H9 (cell line): Measurements from ENCODE around the gene CAMK2B. TPM values are rescaled to one million over a fixed set of nuclear protein-coding genes. Genes with fewer than 3 reads are reported as not detected.

Experiments
- DNase-seq: peaks from one replicate; pipeline ENCODE4 v3.0.0-alpha.2; 2017
- H2AFZ ChIP-seq: one replicate; pipeline ENCODE4 v1.6.1; 2013; ENCODE audit warnings: mild to moderate bottlenecking, low read length, control low read depth, moderate library complexity
- H2AK5ac ChIP-seq: 2 replicates; pipeline ENCODE4 v1.6.1; 2013; ENCODE audit warnings: low read length, control low read depth, mixed read lengths; ENCODE audit not compliant: insufficient read length
- H2BK120ac ChIP-seq: one replicate; pipeline ENCODE4 v1.6.1; 2013; ENCODE audit warnings: low read depth, mild to moderate bottlenecking, low read length, control low read depth, inconsistent platforms; ENCODE audit not compliant: poor library complexity, severe bottlenecking
- H2BK12ac ChIP-seq: 2 replicates; pipeline ENCODE4 v1.6.1; 2013; ENCODE audit warnings: low read length, control low read depth, mixed read lengths, low read depth; ENCODE audit not compliant: insufficient read length
- H2BK15ac ChIP-seq: 2 replicates; pipeline ENCODE4 v1.6.1; 2013; ENCODE audit warnings: low read depth, low read length, control low read depth
- H2BK20ac ChIP-seq: one replicate; pipeline ENCODE4 v1.6.1; 2013; ENCODE audit warnings: low read depth, mild to moderate bottlenecking, low read length, control low read depth, inconsistent platforms; ENCODE audit not compliant: poor library complexity, severe bottlenecking
- H2BK5ac ChIP-seq: 2 replicates; pipeline ENCODE4 v1.6.1; 2013; ENCODE audit warnings: low read length, control low read depth, mixed read lengths; ENCODE audit not compliant: insufficient read length
- H3K14ac ChIP-seq: 2 replicates; pipeline ENCODE4 v1.6.1; 2013; ENCODE audit warnings: low read length, control low read depth; ENCODE audit not compliant: insufficient read depth
- H3K18ac ChIP-seq: 2 replicates; pipeline ENCODE4 v1.6.1; 2013; ENCODE audit warnings: low read depth, mild to moderate bottlenecking, mixed read lengths, low read length, control low read depth; ENCODE audit not compliant: insufficient read length
- H3K23ac ChIP-seq: 2 replicates; pipeline ENCODE4 v1.6.1; 2013; ENCODE audit warnings: low read length, control low read depth, mixed read lengths, low read depth; ENCODE audit not compliant: insufficient read length
- H3K23me2 ChIP-seq: 2 replicates; pipeline ENCODE4 v1.6.1; 2013; ENCODE audit warnings: low read depth, mild to moderate bottlenecking, mixed read lengths, low read length, control low read depth; ENCODE audit not compliant: insufficient read length, poor library complexity, severe bottlenecking
- H3K27ac ChIP-seq: 2 replicates; pipeline ENCODE4 v1.5.1; 2013; ENCODE audit warnings: low read length, control low read depth, mixed read lengths, low read depth; ENCODE audit not compliant: insufficient read length
- H3K27me3 ChIP-seq: 2 replicates; pipeline ENCODE4 v1.6.1; 2013; ENCODE audit warnings: low read length, control low read depth, inconsistent platforms; ENCODE audit not compliant: insufficient read depth
- H3K4ac ChIP-seq: 2 replicates; pipeline ENCODE4 v1.6.1; 2013; ENCODE audit warnings: low read depth, mild to moderate bottlenecking, control low read depth, inconsistent platforms, low read length, moderate library complexity
- H3K4me1 ChIP-seq: 2 replicates; pipeline ENCODE4 v1.6.1; 2013; ENCODE audit warnings: low read length, control low read depth, inconsistent platforms; ENCODE audit not compliant: insufficient read depth
- H3K4me2 ChIP-seq: 2 replicates; pipeline ENCODE4 v1.6.1; 2013; ENCODE audit warnings: low read length, control low read depth, mixed read lengths; ENCODE audit not compliant: insufficient read length, insufficient read depth
- H3K56ac ChIP-seq: 2 replicates; pipeline ENCODE4 v1.6.1; 2013; ENCODE audit warnings: low read depth, mild to moderate bottlenecking, mixed read lengths, low read length, control low read depth; ENCODE audit not compliant: insufficient read length
- H3K79me1 ChIP-seq: 2 replicates; pipeline ENCODE4 v1.6.1; 2013; ENCODE audit warnings: low read depth, mild to moderate bottlenecking, moderate library complexity, low read length, control low read depth, inconsistent platforms; ENCODE audit not compliant: insufficient read depth, poor library complexity, severe bottlenecking
- H3K79me2 ChIP-seq: 2 replicates; pipeline ENCODE4 v1.6.1; 2013; ENCODE audit warnings: low read length, control low read depth, inconsistent platforms; ENCODE audit not compliant: insufficient read depth
- H3K9ac ChIP-seq: 2 replicates; pipeline ENCODE4 v1.6.1; 2013; ENCODE audit warnings: low read length, control low read depth, mixed read lengths; ENCODE audit not compliant: insufficient read length; ENCODE audit errors: extremely low read depth
- H3K9me3 ChIP-seq: one replicate; pipeline ENCODE4 v1.6.1; 2013; ENCODE audit warnings: low read depth, low read length, inconsistent platforms; ENCODE audit not compliant: control insufficient read depth
- H3T11ph ChIP-seq: one replicate; pipeline ENCODE4 v1.6.1; 2013; ENCODE audit warnings: mild to moderate bottlenecking, low read length, control low read depth, inconsistent platforms
- H4K20me1 ChIP-seq: one replicate; pipeline ENCODE4 v1.6.1; 2013; ENCODE audit not compliant: control insufficient read depth, insufficient read length, insufficient read depth
- H4K5ac ChIP-seq: 2 replicates; pipeline ENCODE4 v1.6.1; 2013; ENCODE audit warnings: low read depth, mild to moderate bottlenecking, mixed read lengths, low read length, control low read depth; ENCODE audit not compliant: insufficient read length
- H4K8ac ChIP-seq: replicated peaks from 2 replicates; pipeline ENCODE4 v1.6.1; 2013; ENCODE audit warnings: low read length, control low read depth, mixed read lengths, low read depth; ENCODE audit not compliant: insufficient read length
- H4K91ac ChIP-seq: 2 replicates; pipeline ENCODE4 v1.6.1; 2013; ENCODE audit warnings: low read depth, mild to moderate bottlenecking, moderate library complexity, mixed read lengths, low read length, control low read depth; ENCODE audit not compliant: insufficient read length
- H3K27ac Mint-ChIP-seq, 3 experiments: 2 replicates in 2 of 3; 3 replicates in 1 of 3; pipeline ENCODE4 v1.8.0; 2020 to 2021; ENCODE audit warnings: mixed read lengths in 3 of 3, mild to moderate bottlenecking in 1 of 3, moderate library complexity in 1 of 3
- H3K27me3 Mint-ChIP-seq: 2 replicates; pipeline ENCODE4 v1.8.0; 2021; ENCODE audit warnings: low read depth, mild to moderate bottlenecking, moderate library complexity, mixed read lengths
- H3K36me3 Mint-ChIP-seq, 3 experiments: 2 replicates in 2 of 3; 3 replicates in 1 of 3; pipeline ENCODE4 v1.8.0; 2020 to 2021; ENCODE audit warnings: low read depth in 3 of 3, mixed read lengths in 3 of 3; ENCODE audit not compliant: insufficient read depth in 1 of 3
- H3K4me1 Mint-ChIP-seq, 2 experiments: 2 replicates each; pipeline ENCODE4 v1.8.0; 2020; ENCODE audit warnings: mixed read lengths in 2 of 2
- H3K4me3 Mint-ChIP-seq, 2 experiments: 2 replicates in 1 of 2; 3 replicates in 1 of 2; pipeline ENCODE4 v1.8.0; 2020 to 2021; ENCODE audit warnings: mild to moderate bottlenecking in 2 of 2, mixed read lengths in 2 of 2, moderate library complexity in 1 of 2
- H3K9me3 Mint-ChIP-seq, 2 experiments: 2 replicates in 1 of 2; 3 replicates in 1 of 2; pipeline ENCODE4 v1.8.0; 2020; ENCODE audit warnings: mild to moderate bottlenecking in 2 of 2, mixed read lengths in 2 of 2, moderate library complexity in 1 of 2
- CTCF ChIP-seq: fragments of 200-600 bp; sonication (generic); conservative IDR thresholded peaks from 3 replicates; pipeline ENCODE4 v1.8.0; 2021; ENCODE audit warnings: antibody characterized with exemption, mild to moderate bottlenecking
- WGBS: extraction: QIAGEN DNeasy Blood & Tissue Kit; methylation state at CpG from one replicate; pipeline ENCODE4 v1.1.7; 2013; ENCODE audit warnings: missing lambda C conversion rate, low lambda C conversion rate, mixed read lengths; ENCODE audit not compliant: insufficient read length; ENCODE audit errors: extremely low coverage; 5-methylcytosine and 5-hydroxymethylcytosine counted together
- total RNA-seq: library from RNA; stranded (reverse); gene quantifications from 2 replicates; pipeline ENCODE4 v1.2.1, GENCODE V29; 2021

Gene CAMK2B
- total RNA-seq, 1 experiment from 2014 or later, result 0.17 TPM

GRCh38 chr7:44285561-44285960 is 39.8 kb downstream of the CAMK2B start:
- H3K79me1 ChIP-seq, result no peaks in the 10 kb centered on the region
- no peak overlapping the region for H2BK15ac ChIP-seq
- no peak overlapping the region for H2BK12ac ChIP-seq
- no peak overlapping the region for H3K4me3 Mint-ChIP-seq
- no peaks in the 10 kb centered on the region for H3K9me3 Mint-ChIP-seq
- H3K14ac ChIP-seq, result no peak overlapping the region
- no peak overlapping the region for H3K4ac ChIP-seq
- H3K4me1 Mint-ChIP-seq, result peaks cover 0 to 11% of the 10 kb centered on the region in 2 experiments; a peak in 3 of 4 replicates
- H3K23ac ChIP-seq, result no peak overlapping the region
- no peaks in the 10 kb centered on the region for H3K79me2 ChIP-seq
- no peak for TF ChIP-seq CTCF
- H3K27ac ChIP-seq, result no peak overlapping the region
- H4K91ac ChIP-seq, result no peak overlapping the region
- no peaks in the 10 kb centered on the region for H3K4me1 ChIP-seq
- H2BK120ac ChIP-seq, result no peak overlapping the region
- no peak overlapping the region for H3T11ph ChIP-seq
- H3K56ac ChIP-seq, result no peak overlapping the region
- no CpG with 5 or more reads among the region's 24 CpGs for WGBS
- H3K27me3 Mint-ChIP-seq, result peaks cover 2% of the 10 kb centered on the region; the same call in 1 of the 2 replicates
- no peak overlapping the region for H2BK20ac ChIP-seq
- no peak overlapping the region for H3K18ac ChIP-seq
- no peak overlapping the region for H2AFZ ChIP-seq
- H2AK5ac ChIP-seq, result no peak overlapping the region
- no peak overlapping the region for H2BK5ac ChIP-seq
- no peaks in the 10 kb centered on the region for H3K9me3 ChIP-seq
- no peaks in the 10 kb centered on the region for H4K20me1 ChIP-seq
- no peak overlapping the region for H3K27ac Mint-ChIP-seq
- DNase-seq, result no peak
- no peaks in the 10 kb centered on the region for H3K23me2 ChIP-seq
- H4K8ac ChIP-seq, result no peak overlapping the region
- no peak overlapping the region for H3K4me2 ChIP-seq
- no peaks in the 10 kb centered on the region for H3K27me3 ChIP-seq
- no peak overlapping the region for H4K5ac ChIP-seq
- no peak overlapping the region for H3K9ac ChIP-seq
- H3K36me3 Mint-ChIP-seq, result no peaks in the 10 kb centered on the region
